ENCODE results near the gene TMEM59L.

DNA sequence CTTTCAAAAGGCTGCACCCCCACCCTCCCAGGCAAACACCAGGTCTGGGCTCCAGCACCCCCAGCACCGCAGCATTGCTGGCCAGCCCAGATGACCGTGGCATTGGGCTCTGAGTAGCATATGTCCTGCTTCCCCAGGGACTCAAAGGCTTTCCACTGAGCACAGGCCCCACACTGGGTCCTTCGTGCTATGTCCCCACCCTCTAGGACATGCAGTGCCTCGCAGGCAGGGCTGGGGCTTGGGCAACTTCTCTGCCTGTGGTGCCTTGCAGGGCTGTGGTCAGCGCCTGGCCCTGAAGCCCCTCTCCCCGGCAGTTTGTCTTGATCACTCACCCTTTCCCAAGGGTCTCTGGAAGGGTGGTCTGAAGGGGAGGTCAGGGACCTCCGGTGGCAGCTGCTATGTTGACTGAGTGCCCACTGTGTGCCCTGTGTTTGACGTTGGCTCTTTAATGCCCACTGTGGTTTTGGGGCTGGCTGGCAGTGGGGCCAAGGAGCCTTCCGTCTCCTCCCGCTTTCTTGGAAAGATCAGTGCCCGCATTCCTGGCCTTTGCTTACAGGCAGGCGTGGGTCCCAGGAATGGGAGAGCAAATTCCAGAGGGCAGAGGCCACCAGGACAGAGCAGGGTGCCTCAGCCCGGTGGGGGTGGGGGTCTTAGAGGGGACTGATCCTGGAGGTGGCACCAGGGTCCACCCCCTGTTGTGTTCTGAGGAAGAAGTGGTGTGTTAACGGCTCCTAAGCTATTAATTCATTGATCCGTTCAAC, 50.5 kb downstream of the TMEM59L start:
- TF ChIP-seq, protein P1, sequence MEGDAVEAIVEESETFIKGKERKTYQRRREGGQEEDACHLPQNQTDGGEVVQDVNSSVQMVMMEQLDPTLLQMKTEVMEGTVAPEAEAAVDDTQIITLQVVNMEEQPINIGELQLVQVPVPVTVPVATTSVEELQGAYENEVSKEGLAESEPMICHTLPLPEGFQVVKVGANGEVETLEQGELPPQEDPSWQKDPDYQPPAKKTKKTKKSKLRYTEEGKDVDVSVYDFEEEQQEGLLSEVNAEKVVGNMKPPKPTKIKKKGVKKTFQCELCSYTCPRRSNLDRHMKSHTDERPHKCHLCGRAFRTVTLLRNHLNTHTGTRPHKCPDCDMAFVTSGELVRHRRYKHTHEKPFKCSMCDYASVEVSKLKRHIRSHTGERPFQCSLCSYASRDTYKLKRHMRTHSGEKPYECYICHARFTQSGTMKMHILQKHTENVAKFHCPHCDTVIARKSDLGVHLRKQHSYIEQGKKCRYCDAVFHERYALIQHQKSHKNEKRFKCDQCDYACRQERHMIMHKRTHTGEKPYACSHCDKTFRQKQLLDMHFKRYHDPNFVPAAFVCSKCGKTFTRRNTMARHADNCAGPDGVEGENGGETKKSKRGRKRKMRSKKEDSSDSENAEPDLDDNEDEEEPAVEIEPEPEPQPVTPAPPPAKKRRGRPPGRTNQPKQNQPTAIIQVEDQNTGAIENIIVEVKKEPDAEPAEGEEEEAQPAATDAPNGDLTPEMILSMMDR (IDR thresholded peaks at IDR 0.05) = no peak
- TF ChIP-seq POLR2A (IDR thresholded peaks at IDR 0.05) = no peak
